Thyroid gland (tissue), 4 donors: ENCODE data around the gene CD99L2. TPM values are rescaled to one million over a fixed set of nuclear protein-coding genes. Genes with fewer than 3 reads are reported as not detected.
A peak's percentile ranks its signal among the peaks of the same experiment; 100 is the strongest.

Source experiments
- DNase-seq, 2 donors: peaks; one replicate each; pipeline ENCODE4 v3.0.0-alpha.2; 2019
- H3K27ac ChIP-seq, 3 donors: fragments of 200-600 bp; sonication (generic); 1 replicate in 2 of 3; 2 replicates in 1 of 3; pipeline ENCODE4 v1.5.1; 2016 to 2019; ENCODE audit warnings: mild to moderate bottlenecking in 1 of 3, moderate library complexity in 1 of 3
- H3K27me3 ChIP-seq: fragments of 200-600 bp; sonication (generic); one replicate; pipeline ENCODE4 v1.5.1; 2019
- H3K36me3 ChIP-seq, 2 donors: fragments of 200-600 bp; sonication (generic); one replicate each; pipeline ENCODE4 v1.5.1; 2016 to 2019
- H3K4me1 ChIP-seq, 2 donors: fragments of 200-600 bp; sonication (generic); one replicate each; pipeline ENCODE4 v1.5.1; 2017 to 2019
- H3K4me3 ChIP-seq, 3 donors: fragments of 200-600 bp; sonication (generic); replicated peaks in 1 of 3; 1 replicate in 2 of 3; 2 replicates in 1 of 3; pipeline ENCODE4 v1.5.1; 2016; ENCODE audit warnings: mild to moderate bottlenecking in 1 of 3
- H3K9me3 ChIP-seq: fragments of 200-600 bp; sonication (generic); one replicate; pipeline ENCODE4 v1.5.1; 2017
- POLR2A ChIP-seq, 2 donors: fragments of 450-650 bp; IDR thresholded peaks; one replicate each; pipeline ENCODE4 v1.6.1; 2017; ENCODE audit warnings: antibody characterized with exemption in 2 of 2, mild to moderate bottlenecking in 2 of 2, moderate library complexity in 1 of 2
- WGBS, 2 donors: methylation state at CpG; one replicate each; pipeline ENCODE4 v1.1.5; 2017; 5-methylcytosine and 5-hydroxymethylcytosine counted together
- intact Hi-C: fragments of 100-400 bp; cut with DNase I; formaldehyde crosslinking; loops from one replicate; pipeline ENCODE4 v1.15.1; 2023
- total RNA-seq, 4 donors: library from RNA; depleted of rRNA; stranded (reverse); fragments of >200 nt; gene quantifications; one replicate each; pipeline ENCODE4 v1.2.3, GENCODE V29; 2016
- TF ChIP-seq, protein P1 (sequence below), 6 experiments: fragments of 200-600 bp in 3 of 6; fragments of 450-650 bp in 3 of 6; sonication (generic) in 3 of 6; IDR thresholded peaks; one replicate each; pipeline ENCODE4 v1.5.1; 2016 to 2019; ENCODE audit warnings: antibody characterized with exemption in 6 of 6, mild to moderate bottlenecking in 2 of 6, inconsistent platforms in 1 of 6, moderate library complexity in 1 of 6

Gene CD99L2
- total RNA-seq, 4 donors from 2014 or later, result 26.4 to 39.1 (median 31.2) TPM

DNA sequence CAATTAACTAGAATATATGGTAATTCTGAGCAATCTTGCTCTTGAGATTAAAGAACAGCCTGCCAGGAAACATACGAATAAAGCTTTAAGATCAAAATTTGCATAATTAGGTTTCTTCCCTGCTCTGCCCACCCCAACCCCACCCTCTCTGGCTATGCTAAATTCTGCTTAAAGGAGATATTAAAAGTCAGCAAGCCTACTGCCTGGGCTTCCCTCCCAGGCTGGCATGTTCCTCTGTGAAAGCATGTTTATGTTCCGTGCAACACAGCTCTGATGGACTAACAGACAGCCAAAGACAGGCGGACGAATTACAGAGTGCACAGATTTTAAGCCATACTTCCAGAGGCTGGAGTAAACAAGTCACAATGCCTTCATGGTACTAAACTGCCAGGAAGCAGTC lies 28.4 kb downstream of the CD99L2 start:
- no peak for DNase-seq
- Histone ChIP-seq H3K27ac (no peak overlapping the region), H3K9me3 (no peaks in the 10 kb centered on the region), H3K4me1 (no peaks in the 10 kb centered on the region), H3K36me3 (no peaks in the 10 kb centered on the region), H3K27me3 (no peaks in the 10 kb centered on the region), H3K4me3 (no peak overlapping the region)
- TF ChIP-seq, protein P1, sequence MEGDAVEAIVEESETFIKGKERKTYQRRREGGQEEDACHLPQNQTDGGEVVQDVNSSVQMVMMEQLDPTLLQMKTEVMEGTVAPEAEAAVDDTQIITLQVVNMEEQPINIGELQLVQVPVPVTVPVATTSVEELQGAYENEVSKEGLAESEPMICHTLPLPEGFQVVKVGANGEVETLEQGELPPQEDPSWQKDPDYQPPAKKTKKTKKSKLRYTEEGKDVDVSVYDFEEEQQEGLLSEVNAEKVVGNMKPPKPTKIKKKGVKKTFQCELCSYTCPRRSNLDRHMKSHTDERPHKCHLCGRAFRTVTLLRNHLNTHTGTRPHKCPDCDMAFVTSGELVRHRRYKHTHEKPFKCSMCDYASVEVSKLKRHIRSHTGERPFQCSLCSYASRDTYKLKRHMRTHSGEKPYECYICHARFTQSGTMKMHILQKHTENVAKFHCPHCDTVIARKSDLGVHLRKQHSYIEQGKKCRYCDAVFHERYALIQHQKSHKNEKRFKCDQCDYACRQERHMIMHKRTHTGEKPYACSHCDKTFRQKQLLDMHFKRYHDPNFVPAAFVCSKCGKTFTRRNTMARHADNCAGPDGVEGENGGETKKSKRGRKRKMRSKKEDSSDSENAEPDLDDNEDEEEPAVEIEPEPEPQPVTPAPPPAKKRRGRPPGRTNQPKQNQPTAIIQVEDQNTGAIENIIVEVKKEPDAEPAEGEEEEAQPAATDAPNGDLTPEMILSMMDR (IDR thresholded peaks at IDR 0.05), result no peak
- no peak for TF ChIP-seq POLR2A (IDR thresholded peaks at IDR 0.05)
- WGBS, 2 donors, result 73 to 94% methylated on average over 3 to 4 of the region's 4 CpGs
- intact Hi-C loops, result no loop called here

DNA sequence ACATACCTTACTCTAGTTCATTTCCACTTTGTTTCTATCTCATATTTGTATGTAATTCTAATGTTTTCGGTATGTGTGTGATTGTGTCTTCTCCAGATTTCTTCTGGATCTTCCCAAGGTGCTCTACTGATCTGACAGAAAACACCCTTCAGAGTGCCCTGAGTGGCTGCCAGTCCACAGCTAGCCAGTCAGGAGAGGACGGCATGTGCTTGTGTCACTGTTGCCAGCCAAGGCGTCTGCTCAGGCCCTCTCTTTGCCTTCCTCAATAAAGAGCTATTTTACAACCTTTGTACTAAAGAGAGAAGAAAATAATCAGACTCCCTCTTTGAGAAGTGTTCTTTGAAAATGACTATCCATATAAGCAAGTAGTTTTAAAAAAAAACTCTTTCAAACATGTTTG lies 29.0 kb downstream of the CD99L2 start:
- no peaks in the 10 kb centered on the region for H3K9me3 ChIP-seq
- WGBS, 2 donors, result 81 to 84% methylated on average over 3 of the region's 3 CpGs
- no peak for TF ChIP-seq POLR2A (IDR thresholded peaks at IDR 0.05)
- TF ChIP-seq, protein P1 (IDR thresholded peaks at IDR 0.05), result no peak
- peak; percentile 4 to 14 for DNase-seq
- no peak overlapping the region for H3K4me3 ChIP-seq
- H3K36me3 ChIP-seq, result no peaks in the 10 kb centered on the region
- intact Hi-C loops, result no loop called here
- H3K27ac ChIP-seq, result no peak overlapping the region
- H3K27me3 ChIP-seq, result no peaks in the 10 kb centered on the region
- H3K4me1 ChIP-seq, result no peaks in the 10 kb centered on the region

DNA sequence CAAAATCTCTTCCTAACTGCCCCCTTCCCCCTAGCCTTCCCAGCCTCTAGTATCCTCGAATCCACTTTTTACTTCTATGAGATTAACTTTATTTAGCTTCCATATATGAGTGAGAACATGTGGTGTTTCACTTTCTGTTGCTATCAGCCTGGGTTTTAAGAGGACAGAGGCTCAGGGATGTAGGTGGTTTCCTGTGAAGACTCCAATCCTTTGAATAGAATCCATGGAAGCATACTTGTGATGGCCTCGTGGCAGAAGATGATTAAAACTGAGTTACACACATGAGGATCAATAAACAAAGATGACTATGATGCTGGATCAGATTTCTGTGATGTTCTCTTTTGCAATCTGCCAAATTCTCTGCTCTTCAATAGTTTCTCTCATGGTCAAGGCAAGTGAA lies 29.8 kb downstream of the CD99L2 start:
- no peak overlapping the region for H3K27ac ChIP-seq
- TF ChIP-seq POLR2A (IDR thresholded peaks at IDR 0.05), result no peak
- TF ChIP-seq, protein P1 (IDR thresholded peaks at IDR 0.05), result no peak
- intact Hi-C loops, result no loop called here
- no peaks in the 10 kb centered on the region for H3K9me3 ChIP-seq
- no peaks in the 10 kb centered on the region for H3K27me3 ChIP-seq
- H3K4me1 ChIP-seq, result no peaks in the 10 kb centered on the region
- DNase-seq, result no peak
- H3K36me3 ChIP-seq, result no peaks in the 10 kb centered on the region
- WGBS, 2 donors, result 83 to 85% methylated on average over 2 of the region's 2 CpGs
- no peak overlapping the region for H3K4me3 ChIP-seq

DNA sequence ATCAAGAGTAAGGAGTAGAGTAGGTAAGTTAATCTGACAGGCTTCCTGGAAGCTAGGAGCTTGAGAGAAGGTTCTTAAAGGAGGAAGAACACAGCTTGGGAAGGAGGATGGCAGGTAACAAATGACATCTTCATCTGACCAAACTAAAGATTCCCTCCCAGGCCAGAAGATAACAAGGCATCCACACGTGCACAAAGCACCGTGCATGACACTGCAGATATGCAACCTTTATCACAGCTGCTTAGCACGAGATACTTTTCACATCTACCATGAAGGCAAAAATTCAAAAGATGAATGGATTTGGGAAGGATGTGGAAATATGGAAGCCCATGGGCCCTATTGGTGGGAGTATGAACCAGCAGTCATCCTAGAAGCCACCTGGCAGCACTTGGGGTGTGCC lies 34.3 kb downstream of the CD99L2 start:
- Histone ChIP-seq H3K27me3 (no peaks in the 10 kb centered on the region), H3K27ac (no peak overlapping the region), H3K9me3 (no peaks in the 10 kb centered on the region), H3K36me3 (no peaks in the 10 kb centered on the region), H3K4me3 (no peak overlapping the region), H3K4me1 (no peaks in the 10 kb centered on the region)
- WGBS, 2 donors, result 84 to 98% methylated on average over 3 of the region's 3 CpGs
- TF ChIP-seq, protein P1 (IDR thresholded peaks at IDR 0.05), result no peak
- TF ChIP-seq POLR2A (IDR thresholded peaks at IDR 0.05), result no peak
- no peak for DNase-seq
- intact Hi-C loops, result no loop called here

DNA sequence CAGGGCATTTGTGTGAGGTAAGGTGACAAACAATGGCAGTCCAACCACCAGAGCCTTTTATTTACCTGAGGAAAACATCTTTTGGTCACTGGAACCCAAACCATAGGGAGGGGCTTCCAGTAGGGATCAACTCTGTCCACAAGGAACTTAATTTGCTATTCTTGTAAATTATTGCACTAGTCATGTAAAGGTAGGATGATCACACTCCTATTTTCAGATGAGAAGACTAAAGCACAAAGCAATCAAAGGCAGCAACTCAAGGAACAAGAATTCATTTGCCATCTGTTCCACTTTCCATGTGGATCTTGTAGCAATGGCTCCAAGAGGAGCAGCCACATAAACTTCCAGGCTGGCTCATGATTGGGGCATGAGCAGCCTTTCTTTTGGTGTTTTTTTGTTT lies 35.3 kb downstream of the CD99L2 start:
- H3K27ac ChIP-seq, result no peak overlapping the region
- H3K4me3 ChIP-seq, result no peak overlapping the region
- no peaks in the 10 kb centered on the region for H3K9me3 ChIP-seq
- intact Hi-C loops, result no loop called here
- TF ChIP-seq, protein P1 (IDR thresholded peaks at IDR 0.05), result no peak
- no peak for TF ChIP-seq POLR2A (IDR thresholded peaks at IDR 0.05)
- H3K36me3 ChIP-seq, result no peaks in the 10 kb centered on the region
- H3K27me3 ChIP-seq, result no peaks in the 10 kb centered on the region
- H3K4me1 ChIP-seq, result no peaks in the 10 kb centered on the region
- no peak for DNase-seq
